ENCODE measurements around the gene SLC25A33. TPM values are rescaled to one million over a fixed set of nuclear protein-coding genes. Genes with fewer than 3 reads are reported as not detected.
A peak's percentile ranks its signal among the peaks of the same experiment; 100 is the strongest.

The SLC25A33 gene
- polyA plus RNA-seq, 1 donor (not counting 4 experiments of a cell fraction or from before 2014, with no cell fraction given) = 4.5 TPM

- H3K9ac ChIP-seq (ENCODE audit: control insufficient read depth, extremely low read depth, insufficient read depth, low read length) = peak within 1 kb of the TSS; percentile 83
- peak within 1 kb of the TSS; percentile 94 for H3K4me2 ChIP-seq (ENCODE audit: control insufficient read depth, extremely low read depth, insufficient read depth, low read depth, low read length)
- peaks cover 10% of the 10 kb centered on the region for H4K20me1 ChIP-seq (ENCODE audit: control insufficient read depth, extremely low read depth, insufficient read depth, low read length)
- H3K79me2 ChIP-seq (ENCODE audit: control insufficient read depth, insufficient read depth, low read length) = peaks cover 46% of the 10 kb centered on the region
- H3K27ac ChIP-seq (ENCODE audit: control insufficient read depth, insufficient read depth, low read length) = peak within 1 kb of the TSS; percentile 61
- TF ChIP-seq CTCF (optimal IDR thresholded peaks at IDR 0.05 in 1 of 3, IDR thresholded peaks at IDR 0.05 in 1 of 3, conservative IDR thresholded peaks at IDR 0.05 in 1 of 3; ENCODE audit: extremely low read depth in 1 of 3, insufficient read depth in 2 of 3, low read length in 3 of 3) (peak in 2 of 3 experiments; percentile 67 to 69), EZH2 (IDR thresholded peaks at IDR 0.05; ENCODE audit: low read length) (no peak)
- peak within 1 kb of the TSS; percentile 52 to 86 (median 84) for H3K4me3 ChIP-seq (ENCODE audit: control insufficient read depth in 2 of 3, extremely low read depth in 1 of 3, insufficient read depth in 2 of 3, low read depth in 1 of 3, low read length in 3 of 3)
- H3K27me3 ChIP-seq (ENCODE audit: control insufficient read depth, extremely low read depth, insufficient read depth, low read length) = no peaks in the 10 kb centered on the region
- DNase-seq (ENCODE audit: low read depth, low spot score) (no peak), FAIRE-seq (no peak)
- H3K9me3 ChIP-seq (ENCODE audit: control insufficient read depth, low read depth, low read length) = no peaks in the 10 kb centered on the region
- H3K9me1 ChIP-seq (ENCODE audit: control insufficient read depth, extremely low read depth, insufficient read depth, low read length) = peaks cover 15% of the 10 kb centered on the region
- peak within 1 kb of the TSS; percentile 80 for H2AFZ ChIP-seq (ENCODE audit: control insufficient read depth, low read length)
- H3K4me1 ChIP-seq (ENCODE audit: control insufficient read depth, extremely low read depth, insufficient read depth, low read length) = peaks cover 22% of the 10 kb centered on the region
- H3K36me3 ChIP-seq (ENCODE audit: control insufficient read depth in 2 of 2, extremely low read depth in 1 of 2, insufficient read depth in 2 of 2, low read length in 2 of 2) = no peaks in the 10 kb centered on the region
- dilution Hi-C loops (cut with MboI; ENCODE audit: extremely low pct_ligation_motif_present, low sequenced_read_pairs) = no loop called here
Measured at GRCh38 chr1:9588551-9589143, 49.4 kb downstream of the SLC25A33 start, which contains the start of gene TMEM201. Gene TMEM201, plus strand, starts transcription at chr1:9588911. Its CDS starts 20 bp downstream, at chr1:9588931.

DNA sequence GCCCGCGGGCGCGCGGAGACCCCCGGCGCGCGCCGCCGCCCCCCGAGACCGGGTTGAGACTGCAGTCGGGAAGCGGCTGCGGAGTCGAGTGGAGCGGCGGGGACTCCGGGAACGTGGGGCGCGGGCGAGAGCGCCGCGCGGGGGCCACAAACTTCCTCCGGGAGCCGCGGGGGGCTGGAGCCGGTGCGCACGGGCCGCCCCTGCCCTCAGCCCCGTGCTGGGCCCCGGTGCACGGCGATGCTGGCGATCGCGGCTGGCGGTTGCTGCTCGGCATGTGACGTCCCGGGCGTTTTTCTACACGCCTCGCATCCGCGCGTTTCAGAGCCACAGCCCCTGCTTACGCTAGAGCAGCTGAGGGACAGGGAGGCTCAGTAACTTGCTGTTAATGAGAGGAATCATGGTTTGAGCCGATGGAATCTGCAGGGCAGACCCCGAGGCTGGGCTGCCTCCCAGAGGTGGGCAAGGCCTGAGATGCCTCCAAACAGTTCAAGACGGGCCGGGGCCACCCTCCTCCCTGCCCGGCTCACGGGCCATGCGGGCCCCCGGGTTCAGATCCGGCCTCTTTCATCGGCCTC, 50.0 kb downstream of the SLC25A33 start:
- no peak for TF ChIP-seq EZH2 (IDR thresholded peaks at IDR 0.05; ENCODE audit: low read length)
- no peak for TF ChIP-seq CTCF (optimal IDR thresholded peaks at IDR 0.05 in 1 of 3, IDR thresholded peaks at IDR 0.05 in 1 of 3, conservative IDR thresholded peaks at IDR 0.05 in 1 of 3; ENCODE audit: extremely low read depth in 1 of 3, insufficient read depth in 2 of 3, low read length in 3 of 3)
- Histone ChIP-seq H3K27ac (ENCODE audit: control insufficient read depth, insufficient read depth, low read length) (peak overlapping the region; percentile 61), H3K4me2 (ENCODE audit: control insufficient read depth, extremely low read depth, insufficient read depth, low read depth, low read length) (peak overlapping the region; percentile 94), H2AFZ (ENCODE audit: control insufficient read depth, low read length) (peak overlapping the region; percentile 42), H3K9ac (ENCODE audit: control insufficient read depth, extremely low read depth, insufficient read depth, low read length) (peak overlapping the region; percentile 83), H3K4me3 (ENCODE audit: control insufficient read depth in 2 of 3, extremely low read depth in 1 of 3, insufficient read depth in 2 of 3, low read depth in 1 of 3, low read length in 3 of 3) (peak overlapping the region; percentile 52 to 86 (median 84)), H3K4me1 (ENCODE audit: control insufficient read depth, extremely low read depth, insufficient read depth, low read length) (peaks cover 28% of the 10 kb centered on the region), H3K36me3 (ENCODE audit: control insufficient read depth in 2 of 2, extremely low read depth in 1 of 2, insufficient read depth in 2 of 2, low read length in 2 of 2) (no peaks in the 10 kb centered on the region), H3K27me3 (ENCODE audit: control insufficient read depth, extremely low read depth, insufficient read depth, low read length) (no peaks in the 10 kb centered on the region), H3K9me3 (ENCODE audit: control insufficient read depth, low read depth, low read length) (no peaks in the 10 kb centered on the region), H4K20me1 (ENCODE audit: control insufficient read depth, extremely low read depth, insufficient read depth, low read length) (peaks cover 10% of the 10 kb centered on the region), H3K79me2 (ENCODE audit: control insufficient read depth, insufficient read depth, low read length) (peaks cover 50% of the 10 kb centered on the region), H3K9me1 (ENCODE audit: control insufficient read depth, extremely low read depth, insufficient read depth, low read length) (peaks cover 16% of the 10 kb centered on the region)
- dilution Hi-C loops (cut with MboI; ENCODE audit: extremely low pct_ligation_motif_present, low sequenced_read_pairs) = no loop called here
- no peak for DNase-seq (ENCODE audit: low read depth, low spot score)
- no peak for FAIRE-seq
